ENCODE data around the gene THAP2.

Gene THAP2

DNA sequence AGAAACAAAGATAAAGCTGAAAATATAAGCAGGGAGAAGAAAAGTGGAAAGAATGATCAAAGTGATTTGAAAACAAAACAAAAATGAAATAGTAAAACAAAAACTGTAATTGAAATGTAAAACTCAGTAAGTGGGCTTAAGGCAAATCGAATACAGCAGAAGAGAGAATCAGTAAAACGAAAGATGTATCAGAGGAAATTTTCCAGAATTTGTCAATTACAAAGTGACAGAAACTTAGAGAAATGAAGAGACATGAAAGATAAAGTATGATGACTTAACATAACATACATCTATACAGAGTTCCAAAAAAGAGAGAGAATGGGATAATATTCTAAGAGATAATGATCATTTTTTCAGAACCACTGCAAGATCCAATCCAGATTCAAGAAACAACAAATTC lies 11.0 kb upstream of the THAP2 start:
- peaks cover 19% of the 10 kb centered on the region for H3K9me3 Mint-ChIP-seq
- no peaks in the 10 kb centered on the region for H3K4me1 Mint-ChIP-seq
- H3K27me3 Mint-ChIP-seq (ENCODE audit: low read depth): no peaks in the 10 kb centered on the region
- H3K36me3 Mint-ChIP-seq (ENCODE audit: low read depth): peaks cover 23% of the 10 kb centered on the region
- no peak overlapping the region for H3K27ac Mint-ChIP-seq
- H3K4me3 Mint-ChIP-seq: no peak overlapping the region
- TF ChIP-seq, protein P1, sequence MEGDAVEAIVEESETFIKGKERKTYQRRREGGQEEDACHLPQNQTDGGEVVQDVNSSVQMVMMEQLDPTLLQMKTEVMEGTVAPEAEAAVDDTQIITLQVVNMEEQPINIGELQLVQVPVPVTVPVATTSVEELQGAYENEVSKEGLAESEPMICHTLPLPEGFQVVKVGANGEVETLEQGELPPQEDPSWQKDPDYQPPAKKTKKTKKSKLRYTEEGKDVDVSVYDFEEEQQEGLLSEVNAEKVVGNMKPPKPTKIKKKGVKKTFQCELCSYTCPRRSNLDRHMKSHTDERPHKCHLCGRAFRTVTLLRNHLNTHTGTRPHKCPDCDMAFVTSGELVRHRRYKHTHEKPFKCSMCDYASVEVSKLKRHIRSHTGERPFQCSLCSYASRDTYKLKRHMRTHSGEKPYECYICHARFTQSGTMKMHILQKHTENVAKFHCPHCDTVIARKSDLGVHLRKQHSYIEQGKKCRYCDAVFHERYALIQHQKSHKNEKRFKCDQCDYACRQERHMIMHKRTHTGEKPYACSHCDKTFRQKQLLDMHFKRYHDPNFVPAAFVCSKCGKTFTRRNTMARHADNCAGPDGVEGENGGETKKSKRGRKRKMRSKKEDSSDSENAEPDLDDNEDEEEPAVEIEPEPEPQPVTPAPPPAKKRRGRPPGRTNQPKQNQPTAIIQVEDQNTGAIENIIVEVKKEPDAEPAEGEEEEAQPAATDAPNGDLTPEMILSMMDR (IDR thresholded peaks at IDR 0.05; ENCODE audit: unreplicated experiment in 3 of 3): no peak

DNA sequence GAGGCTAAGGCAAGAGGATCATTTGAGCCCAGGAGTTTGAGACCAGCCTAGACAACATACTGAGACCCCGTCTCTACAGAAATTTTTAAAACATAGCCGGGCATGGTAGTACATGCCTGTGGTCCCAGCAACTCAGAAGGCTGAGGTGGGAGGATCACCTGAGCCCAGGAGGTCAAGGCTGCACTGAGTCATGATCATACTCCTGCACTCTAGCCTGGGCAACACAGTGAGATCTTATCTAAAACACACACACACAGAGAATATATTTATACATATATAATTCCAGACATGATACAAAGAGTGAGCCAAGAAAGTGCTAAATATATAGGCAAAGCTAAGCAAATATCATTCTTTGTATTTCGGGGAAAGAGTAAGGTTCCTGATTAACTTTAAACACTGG lies 9.9 kb upstream of the THAP2 start:
- TF ChIP-seq, protein P1 (IDR thresholded peaks at IDR 0.05; ENCODE audit: unreplicated experiment in 3 of 3): no peak
- H3K4me1 Mint-ChIP-seq: no peaks in the 10 kb centered on the region
- H3K9me3 Mint-ChIP-seq: peaks cover 19% of the 10 kb centered on the region
- H3K27me3 Mint-ChIP-seq (ENCODE audit: low read depth): no peaks in the 10 kb centered on the region
- no peak overlapping the region for H3K4me3 Mint-ChIP-seq
- no peak overlapping the region for H3K27ac Mint-ChIP-seq
- H3K36me3 Mint-ChIP-seq (ENCODE audit: low read depth): peaks cover 32% of the 10 kb centered on the region

DNA sequence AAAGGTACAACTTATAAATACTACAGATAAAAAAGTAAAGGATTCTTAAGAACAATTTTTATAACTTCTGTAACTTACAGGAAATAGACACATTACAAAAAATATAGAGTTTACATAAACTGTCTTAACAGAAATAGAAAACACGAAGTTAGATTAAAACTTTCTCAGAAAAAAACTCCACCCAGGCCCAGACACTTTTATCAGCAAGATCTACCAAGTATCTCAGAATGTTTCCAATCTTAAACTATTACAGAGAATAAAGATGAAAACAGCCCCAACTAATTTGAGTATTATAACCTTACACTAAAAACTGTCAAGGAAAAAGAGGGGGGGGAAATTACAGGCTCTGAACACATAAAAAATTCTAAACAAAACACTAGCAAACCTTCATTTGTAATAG lies 8.6 kb upstream of the THAP2 start:
- no peaks in the 10 kb centered on the region for H3K27me3 Mint-ChIP-seq (ENCODE audit: low read depth)
- peaks cover 28% of the 10 kb centered on the region for H3K36me3 Mint-ChIP-seq (ENCODE audit: low read depth)
- H3K4me3 Mint-ChIP-seq: no peak overlapping the region
- no peak overlapping the region for H3K27ac Mint-ChIP-seq
- H3K9me3 Mint-ChIP-seq: peaks cover 19% of the 10 kb centered on the region
- H3K4me1 Mint-ChIP-seq: no peaks in the 10 kb centered on the region
- TF ChIP-seq, protein P1 (IDR thresholded peaks at IDR 0.05; ENCODE audit: unreplicated experiment in 3 of 3): no peak

DNA sequence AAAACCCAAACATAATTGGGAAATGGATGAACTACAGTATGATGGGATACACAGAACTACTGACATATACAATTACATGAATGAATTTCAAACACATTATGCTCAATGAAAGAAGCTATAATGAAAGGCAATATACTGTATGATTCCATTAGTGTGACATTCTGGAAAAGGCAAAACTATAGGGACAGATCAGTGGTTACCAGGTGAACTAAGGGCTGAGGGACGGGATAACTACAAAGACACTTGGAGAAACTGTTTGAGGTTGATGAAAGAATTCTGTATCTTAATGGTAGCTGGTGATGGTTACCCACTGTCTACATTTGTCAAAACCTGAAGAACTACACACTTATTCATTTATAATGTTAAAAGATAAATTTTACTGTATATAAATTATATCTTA lies 8.2 kb upstream of the THAP2 start:
- no peak overlapping the region for H3K4me3 Mint-ChIP-seq
- no peaks in the 10 kb centered on the region for H3K4me1 Mint-ChIP-seq
- H3K27ac Mint-ChIP-seq: no peak overlapping the region
- peaks cover 28% of the 10 kb centered on the region for H3K36me3 Mint-ChIP-seq (ENCODE audit: low read depth)
- TF ChIP-seq, protein P1 (IDR thresholded peaks at IDR 0.05; ENCODE audit: unreplicated experiment in 3 of 3): no peak
- H3K9me3 Mint-ChIP-seq: peaks cover 19% of the 10 kb centered on the region
- H3K27me3 Mint-ChIP-seq (ENCODE audit: low read depth): no peaks in the 10 kb centered on the region

DNA sequence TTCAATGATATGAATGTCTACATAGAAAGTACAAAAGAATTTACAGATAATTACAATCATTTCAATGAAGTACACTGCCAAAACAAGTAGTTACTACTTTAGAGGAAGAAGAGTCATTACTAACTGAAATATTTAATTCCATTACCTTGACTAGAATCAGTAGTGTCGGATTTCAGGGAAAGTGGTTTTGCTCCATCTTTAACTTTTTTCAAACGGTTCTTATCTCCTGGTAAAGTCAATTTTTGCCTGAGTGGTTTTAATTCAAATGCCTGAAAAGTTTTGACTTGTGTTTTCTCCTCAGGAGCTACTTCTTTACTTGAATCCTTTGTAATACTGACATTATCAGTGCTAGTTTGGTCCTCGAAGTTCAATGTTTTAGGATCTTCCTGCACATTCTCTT lies 7.4 kb upstream of the THAP2 start:
- no peak overlapping the region for H3K4me3 Mint-ChIP-seq
- H3K27ac Mint-ChIP-seq: no peak overlapping the region
- H3K4me1 Mint-ChIP-seq: peaks cover 3% of the 10 kb centered on the region
- TF ChIP-seq, protein P1 (IDR thresholded peaks at IDR 0.05; ENCODE audit: unreplicated experiment in 3 of 3): no peak
- H3K9me3 Mint-ChIP-seq: peaks cover 19% of the 10 kb centered on the region
- no peaks in the 10 kb centered on the region for H3K27me3 Mint-ChIP-seq (ENCODE audit: low read depth)
- H3K36me3 Mint-ChIP-seq (ENCODE audit: low read depth): peaks cover 28% of the 10 kb centered on the region

DNA sequence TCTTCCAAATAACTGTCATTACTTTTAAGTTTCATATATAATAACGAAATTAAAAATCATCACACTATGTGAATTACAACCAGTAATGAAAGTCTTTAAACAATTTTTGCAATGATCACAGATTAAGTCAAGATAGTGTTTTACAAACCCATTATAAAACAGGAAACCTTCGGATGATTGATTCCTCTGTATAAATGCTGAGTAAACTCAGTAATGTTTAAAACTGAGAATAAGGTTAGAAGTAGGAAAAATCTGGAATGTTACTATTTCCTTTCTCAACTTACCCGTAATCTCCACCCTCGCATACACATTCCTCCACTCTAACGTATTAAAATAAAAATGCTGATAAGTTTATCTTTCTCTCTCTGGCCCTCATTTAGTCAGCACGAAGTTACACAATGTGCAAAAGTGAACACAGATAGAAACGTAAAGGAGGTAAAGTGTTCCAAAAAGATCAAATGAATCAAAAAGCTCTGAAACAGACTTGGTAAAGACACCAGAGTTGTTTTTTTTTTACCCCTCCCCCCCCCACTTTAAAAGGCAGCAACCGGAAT lies 2.0 kb upstream of the THAP2 start:
- Mint-ChIP-seq H3K36me3 (ENCODE audit: low read depth) (peaks cover 38% of the 10 kb centered on the region), H3K27ac (peak overlapping the region; percentile 96 to 99 (median 99)), H3K4me3 (peak overlapping the region; percentile 94 to 98 (median 98)), H3K27me3 (ENCODE audit: low read depth) (no peaks in the 10 kb centered on the region), H3K4me1 (peaks cover 21% of the 10 kb centered on the region), H3K9me3 (no peaks in the 10 kb centered on the region)
- TF ChIP-seq, protein P1 (IDR thresholded peaks at IDR 0.05; ENCODE audit: unreplicated experiment in 3 of 3): no peak

Measured in nephron (organoid).